Activated naive CD4-positive, alpha-beta T cell treated with anti-CD3 and anti-CD28 coated beads, Interleukin-2, amount 50 U/mL, for 16 hours (primary cell): Measurements from ENCODE around the gene BCOR.

ENCODE experiments used
- DNase-seq: peaks from one replicate; pipeline ENCODE4 v3.0.0-alpha.2; 2020

BCOR gene

DNA sequence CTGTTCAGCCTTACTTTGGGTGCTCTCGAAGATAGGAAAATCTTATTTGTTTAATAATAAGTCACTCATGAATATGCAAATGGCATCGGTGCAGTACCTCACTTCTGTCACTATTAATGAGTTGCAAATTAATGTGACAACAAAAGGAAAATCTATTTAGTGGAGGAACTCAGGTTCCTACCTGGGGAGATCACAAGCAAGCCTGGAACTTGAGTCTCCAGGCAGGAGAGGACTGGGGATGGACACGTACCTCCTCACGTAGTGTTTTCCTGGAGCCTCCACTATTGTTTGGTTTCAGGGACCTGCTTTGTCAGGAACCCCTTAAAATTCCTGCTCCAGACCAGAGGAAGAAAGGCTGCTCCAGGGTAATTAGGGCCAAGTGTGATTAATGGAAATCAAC lies 82.1 kb downstream of the BCOR start:
- DNase-seq, result no peak

DNA sequence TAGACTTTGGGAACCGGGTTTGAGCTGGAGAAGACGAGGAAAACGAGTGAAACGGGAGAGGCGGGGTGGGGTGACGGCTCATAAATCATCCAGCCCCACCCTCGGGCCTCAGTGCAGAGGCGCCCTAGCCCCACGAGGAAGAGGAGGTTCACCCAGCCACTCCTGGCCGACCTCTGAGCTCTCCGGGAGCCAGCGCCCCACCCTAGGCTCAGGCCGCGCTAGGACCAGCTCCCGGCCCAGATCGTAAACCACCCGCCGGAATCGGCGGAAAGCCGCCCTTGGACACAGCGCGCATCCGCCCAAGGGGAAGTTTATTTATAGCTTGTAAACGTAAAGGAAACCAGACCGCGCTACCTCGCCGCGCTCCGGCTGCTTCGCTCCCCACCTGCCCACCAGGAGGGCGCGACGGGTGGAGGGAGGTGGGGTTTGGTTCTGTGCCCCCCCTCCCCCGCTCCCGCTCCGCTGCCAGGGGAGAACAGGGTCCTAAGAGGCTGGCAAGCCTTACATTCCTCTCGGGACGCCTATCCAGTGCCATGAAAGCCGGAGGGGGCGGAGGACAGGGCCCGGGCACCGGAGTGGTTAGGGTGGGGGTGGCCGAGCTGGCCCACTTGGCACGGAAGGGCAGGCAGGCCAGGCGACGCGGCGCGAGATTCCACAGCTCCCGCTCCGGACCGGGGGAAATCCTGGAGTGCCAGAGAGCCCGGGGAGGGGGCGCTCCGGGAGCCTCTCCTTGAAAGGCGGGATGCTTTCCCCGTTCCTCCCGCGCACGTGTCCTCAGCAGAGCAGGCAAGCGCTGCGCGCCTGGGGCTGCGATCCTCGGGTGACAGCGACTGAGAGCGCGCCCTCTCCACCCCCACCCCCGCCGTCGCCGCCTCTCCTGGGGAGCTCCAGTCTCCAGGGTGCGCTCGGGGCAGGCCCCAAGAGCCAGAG lies 84.2 kb downstream of the BCOR start:
- DNase-seq, result peak; percentile 32

DNA sequence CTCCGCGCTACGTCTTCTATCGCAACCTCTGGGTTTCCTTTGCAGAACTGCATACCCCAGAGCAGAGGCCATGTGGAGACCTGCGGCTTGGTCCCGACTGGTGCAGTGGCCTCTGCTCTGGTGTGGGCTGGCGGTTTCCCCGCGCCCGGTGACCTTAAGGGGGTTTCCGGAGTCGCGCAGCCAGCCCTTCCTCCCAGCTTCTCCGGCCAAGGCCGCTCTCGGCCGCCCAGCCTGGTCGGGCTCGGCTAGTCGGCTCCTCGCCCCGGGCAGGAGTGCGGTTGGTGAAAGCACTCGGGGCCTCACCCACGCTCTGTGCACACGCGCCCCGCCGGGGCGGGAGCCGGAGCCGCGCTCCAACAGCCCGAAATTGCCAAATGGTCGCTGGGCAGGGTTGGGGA lies 84.9 kb downstream of the BCOR start:
- peak; percentile 11 for DNase-seq

DNA sequence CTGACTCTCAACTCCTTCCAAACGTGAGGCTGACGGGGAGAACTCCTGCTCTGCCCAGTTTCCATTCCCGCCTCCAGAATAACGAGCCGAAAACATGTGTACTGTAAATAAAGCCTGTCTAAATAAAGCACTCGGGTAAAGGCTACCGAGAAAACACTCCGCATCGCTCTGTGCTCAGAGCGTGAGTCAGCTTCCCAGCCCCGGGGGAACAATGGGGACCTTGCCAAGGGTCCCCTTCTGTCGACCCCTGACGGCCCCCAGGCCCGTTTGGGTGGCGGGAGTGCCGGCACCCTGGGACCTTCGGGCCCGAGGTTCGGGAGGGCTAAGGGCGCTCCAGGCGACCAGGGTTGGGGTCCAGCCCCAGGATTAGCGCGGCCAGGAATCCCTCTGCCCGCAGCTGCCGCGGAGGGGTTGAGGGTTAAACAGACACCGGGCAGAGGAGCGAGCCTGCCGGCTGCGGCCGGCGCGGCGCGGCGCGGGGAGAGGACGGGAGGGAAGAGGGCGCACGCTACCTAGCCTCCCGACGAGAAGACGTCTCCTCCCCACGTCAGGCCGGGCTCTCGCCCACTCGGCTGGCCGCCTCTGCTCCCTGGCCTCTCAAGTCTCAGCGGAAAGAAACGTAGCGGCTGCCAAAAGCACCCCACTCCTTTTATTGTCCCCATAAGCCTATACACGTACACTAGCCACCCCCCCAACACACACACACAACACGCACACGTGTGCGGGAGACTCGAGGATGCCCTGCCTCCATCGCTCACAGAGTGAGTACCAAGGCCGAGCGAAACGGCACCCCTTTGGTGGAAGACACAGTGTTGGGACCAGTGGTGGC lies 85.5 kb downstream of the BCOR start:
- peak; percentile 20 for DNase-seq

DNA sequence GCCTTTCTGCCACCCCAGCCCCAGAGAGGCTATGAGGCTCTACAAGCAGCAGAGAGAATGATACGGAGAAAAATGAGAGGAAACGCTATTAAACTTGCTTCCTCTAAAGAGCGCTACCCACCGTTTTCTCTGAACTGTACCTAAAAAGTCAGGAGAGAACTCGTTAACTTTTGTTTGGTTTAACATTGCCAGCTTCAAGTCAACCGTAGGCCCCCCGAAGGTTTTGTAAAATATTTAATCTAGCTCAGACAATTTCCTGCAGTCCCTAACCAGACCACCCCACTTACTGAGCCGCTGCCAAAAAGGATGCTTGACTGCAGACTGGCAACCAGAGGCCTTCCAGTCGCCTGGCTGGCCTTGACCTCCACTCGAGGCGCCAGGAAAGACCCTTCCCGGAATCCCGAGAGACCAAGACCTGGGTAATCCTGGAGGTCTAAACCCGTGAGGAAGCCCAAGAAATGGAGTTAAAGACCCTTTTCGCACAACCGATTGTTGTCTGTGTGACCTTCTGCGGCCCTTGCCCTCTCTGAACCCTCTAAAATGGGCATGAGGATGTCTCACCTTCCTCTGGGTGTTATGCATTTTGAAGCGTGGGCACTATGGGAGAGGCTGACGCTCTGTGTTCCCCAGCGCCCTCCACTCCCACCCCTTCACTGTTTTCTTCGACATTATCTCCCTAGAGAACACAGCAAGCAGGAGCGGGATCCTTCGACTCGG lies 86.3 kb downstream of the BCOR start:
- DNase-seq, result no peak

DNA sequence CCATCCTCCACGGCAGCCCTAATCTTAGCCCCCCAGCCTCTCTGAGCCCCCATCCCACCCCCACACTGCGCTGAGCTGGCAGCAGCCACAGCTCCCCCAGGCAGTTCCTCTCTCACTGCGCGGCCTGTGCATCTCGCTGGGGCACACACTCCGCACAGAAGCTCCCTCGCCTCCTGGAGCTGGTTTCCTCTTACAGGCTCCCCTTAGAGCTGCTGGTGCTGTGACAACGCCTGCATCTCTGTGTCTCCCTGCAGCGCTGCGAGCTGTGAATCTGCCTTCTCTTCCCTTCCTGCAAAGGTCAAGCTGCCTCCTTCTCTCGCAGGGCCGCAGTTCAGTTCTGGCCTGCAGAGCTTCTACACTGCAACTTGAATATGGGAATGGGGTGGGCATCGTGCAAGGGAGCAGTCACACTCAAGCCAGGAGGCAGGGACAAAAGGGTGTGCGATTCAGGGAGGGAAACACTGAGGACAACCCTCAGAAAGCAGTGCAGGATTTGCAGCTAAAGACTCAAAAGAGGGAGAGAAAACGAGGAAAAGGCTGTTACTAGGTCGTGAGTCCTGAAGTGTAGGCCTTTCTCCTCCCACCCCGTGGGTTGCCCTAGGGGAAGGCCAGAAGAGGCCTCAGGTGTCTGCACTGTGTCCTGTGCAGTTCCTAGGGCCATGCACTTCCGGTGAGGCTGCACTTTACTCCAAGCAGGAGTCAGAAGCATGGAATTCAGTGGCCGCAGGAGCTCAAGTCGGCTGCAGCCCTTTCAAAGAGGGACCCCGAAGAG lies 87.0 kb downstream of the BCOR start:
- peak; percentile 18 for DNase-seq

DNA sequence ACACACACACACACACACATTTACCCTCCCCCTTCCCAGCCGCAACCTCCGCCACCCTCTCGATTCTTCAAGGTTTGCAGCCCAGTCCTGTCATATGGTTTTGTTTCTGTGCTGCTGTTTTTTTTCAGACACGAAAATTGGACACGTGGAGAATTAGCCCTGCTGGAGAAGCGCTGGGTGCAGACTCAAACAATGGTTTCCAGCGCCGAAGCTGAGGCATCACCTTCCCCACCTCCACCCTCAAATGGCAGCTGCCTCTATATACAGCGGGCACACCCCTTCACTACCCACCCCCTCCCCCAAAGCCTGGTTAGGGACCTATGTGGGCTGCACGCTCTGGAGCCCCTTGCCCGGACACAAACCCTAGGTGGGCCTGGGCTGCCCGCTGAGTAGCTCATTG lies 87.9 kb downstream of the BCOR start:
- DNase-seq, result no peak

DNA sequence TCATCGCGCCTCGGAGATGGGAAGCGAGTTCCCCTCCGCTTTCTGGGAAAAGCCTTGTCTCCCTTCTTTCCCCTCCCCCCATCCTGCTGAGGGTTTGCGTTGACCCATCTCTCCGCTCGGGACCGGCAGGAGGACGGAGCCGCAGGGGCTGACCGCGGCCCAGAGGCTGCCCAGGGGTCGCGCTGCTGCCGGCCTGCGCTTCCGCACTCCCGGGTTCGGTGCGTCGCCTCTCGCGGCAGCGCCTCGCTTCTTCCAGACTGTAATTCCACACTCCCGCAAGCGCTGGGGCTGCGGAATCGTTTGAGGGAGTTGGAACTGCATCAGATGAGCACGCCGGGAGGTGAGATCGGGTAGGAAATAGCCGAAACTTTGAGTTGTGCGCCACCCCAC lies 88.3 kb downstream of the BCOR start:
- DNase-seq, result no peak

DNA sequence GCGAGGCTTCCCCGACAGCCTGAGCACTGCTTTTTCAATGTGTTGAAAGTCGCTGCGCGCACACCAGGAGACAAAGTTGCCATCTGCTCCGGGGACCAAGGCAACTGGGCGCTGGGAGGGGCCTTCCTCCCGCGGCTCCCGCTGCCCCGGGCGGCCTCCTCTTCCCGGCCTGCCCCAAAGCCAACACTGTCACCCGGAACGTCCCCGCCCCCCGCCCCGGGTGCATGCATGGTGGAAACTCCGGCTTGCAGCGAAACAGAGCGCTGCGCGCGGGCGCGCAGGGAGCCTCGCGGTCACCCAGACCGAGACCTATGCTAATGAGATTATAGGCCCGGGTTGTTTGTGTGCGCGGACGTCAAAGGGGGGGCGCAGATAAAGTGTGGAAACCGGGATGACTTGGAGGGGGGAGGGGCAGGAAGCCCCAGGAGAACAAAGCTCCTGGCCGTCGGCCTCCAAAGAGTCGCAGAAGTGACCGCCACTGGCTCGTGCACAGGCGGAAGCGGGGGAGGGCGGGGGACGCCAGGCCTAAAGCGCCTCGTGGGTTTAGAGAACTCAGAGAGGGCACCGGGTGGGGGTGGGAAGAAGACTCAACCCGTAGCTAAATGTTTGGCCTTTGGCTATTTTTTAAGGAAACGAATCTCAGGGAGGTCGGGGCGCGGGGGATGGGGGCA lies 88.8 kb downstream of the BCOR start:
- DNase-seq, result peak; percentile 35

DNA sequence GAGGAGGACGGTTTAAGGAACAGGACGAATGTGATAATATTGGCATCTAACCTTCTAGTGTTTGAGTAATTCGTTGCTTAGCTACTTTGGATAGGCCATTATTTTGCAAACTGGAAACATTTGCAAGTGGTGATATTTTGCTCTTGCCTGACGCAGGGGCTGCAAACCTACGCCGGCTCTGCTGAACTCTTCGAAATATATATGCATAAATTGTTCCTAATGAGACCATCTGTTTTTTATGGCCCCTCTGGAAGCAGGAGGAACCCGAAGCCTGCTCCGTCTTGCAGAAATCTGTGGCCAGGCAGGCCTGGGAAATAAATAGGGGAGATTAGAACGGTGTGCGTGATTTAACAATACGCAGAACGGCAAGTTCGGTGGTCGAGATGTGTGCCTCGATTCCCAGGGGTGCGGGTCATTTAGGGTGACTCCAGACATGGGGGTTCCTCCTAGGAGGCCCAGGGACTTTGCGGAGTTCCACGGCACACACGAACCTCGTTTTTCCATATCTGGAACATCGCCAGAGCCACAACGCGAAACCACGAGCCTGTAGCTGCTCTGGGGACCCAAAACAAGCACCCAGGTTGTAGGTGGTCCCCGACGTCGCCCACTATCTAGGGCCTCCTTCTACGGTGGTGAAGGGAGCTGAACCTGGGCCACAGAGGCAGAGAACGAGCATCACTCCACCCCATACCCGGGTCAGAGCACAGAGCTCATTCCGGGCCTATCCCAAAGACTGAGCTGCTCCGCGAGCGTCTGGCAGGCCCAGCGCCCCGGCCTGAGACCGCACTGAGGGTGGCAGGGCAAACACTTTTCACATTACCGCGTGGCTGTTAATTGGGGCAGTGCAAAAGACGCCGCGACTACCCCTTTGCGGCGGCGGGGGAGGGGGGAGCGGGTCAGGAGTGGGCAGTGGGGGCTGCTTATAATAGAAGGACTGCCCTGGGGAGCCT lies 89.7 kb downstream of the BCOR start:
- DNase-seq, result no peak

DNA sequence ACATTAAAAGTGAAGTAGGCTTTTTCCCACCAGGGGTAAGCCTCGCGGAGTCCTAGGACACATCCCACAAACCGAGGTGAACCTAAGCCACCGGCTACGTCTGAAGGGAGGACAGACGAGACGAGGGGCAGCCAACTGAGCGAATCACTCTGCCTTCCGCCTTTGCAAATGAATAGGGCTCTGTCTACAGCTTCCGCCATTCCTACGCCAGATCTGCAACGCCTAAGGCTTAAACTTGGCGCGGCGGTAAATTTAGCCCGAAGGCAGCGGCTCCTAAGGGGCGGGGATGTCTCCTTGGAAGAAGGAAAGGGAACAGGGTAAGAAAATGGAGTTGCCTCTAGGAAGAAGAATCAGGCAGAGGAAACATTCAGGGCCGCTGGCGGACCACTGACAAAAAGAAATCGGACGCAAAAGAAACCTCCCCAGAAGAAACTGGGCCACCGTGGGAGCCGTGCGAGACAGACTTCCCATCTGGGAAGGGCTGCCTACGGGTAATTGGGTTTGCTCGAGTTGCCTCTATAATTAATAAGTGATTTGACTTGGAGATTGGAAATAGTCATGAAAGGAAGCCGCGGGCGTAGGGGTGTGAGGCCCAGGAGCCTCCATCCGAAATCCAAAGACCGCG lies 90.5 kb downstream of the BCOR start:
- no peak for DNase-seq

DNA sequence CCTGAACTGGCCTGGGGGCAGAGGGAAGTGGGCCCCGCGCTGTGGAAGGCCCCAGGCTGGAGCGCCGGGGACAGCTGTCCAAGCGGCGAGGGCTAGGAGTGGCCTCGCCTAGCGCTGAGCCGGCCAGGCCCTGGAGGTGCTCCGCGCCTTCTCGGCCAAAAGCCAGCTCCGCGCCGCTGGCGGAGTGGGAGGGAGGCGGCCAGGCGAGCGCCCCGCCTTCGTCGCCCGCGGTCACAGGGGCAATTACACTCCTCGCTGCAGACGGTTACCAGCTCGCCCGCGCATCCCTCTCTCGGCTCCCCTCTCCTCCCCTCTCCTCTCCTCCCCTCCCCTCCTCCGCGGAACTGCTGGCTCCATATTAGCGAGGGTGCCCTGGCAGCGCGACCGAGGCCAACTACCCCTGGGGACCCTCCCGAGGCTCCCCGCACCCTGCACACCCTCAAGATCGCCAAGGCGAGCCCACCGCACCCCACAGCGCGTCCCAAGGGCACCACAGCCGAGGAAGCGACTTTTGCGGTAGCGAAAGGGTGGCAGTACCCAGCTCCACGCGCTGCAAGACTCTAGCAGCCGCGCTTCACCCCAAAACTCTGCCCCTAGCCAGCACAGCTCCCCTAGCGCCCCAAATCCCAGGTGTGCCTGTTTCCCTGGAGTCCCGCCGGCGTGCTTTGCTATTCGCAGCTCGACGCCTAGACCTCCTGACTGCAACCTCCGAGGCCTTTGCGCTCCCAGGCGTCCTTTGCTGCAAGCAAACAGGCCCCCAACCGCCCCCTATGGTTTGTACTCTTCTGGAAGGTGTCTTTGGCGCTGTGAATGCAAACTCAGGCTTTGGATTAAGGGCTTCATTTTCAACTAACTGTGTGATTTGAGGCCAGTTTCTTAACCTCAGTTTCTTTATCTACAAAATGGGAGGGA lies 91.4 kb downstream of the BCOR start:
- DNase-seq, result peak; percentile 33

DNA sequence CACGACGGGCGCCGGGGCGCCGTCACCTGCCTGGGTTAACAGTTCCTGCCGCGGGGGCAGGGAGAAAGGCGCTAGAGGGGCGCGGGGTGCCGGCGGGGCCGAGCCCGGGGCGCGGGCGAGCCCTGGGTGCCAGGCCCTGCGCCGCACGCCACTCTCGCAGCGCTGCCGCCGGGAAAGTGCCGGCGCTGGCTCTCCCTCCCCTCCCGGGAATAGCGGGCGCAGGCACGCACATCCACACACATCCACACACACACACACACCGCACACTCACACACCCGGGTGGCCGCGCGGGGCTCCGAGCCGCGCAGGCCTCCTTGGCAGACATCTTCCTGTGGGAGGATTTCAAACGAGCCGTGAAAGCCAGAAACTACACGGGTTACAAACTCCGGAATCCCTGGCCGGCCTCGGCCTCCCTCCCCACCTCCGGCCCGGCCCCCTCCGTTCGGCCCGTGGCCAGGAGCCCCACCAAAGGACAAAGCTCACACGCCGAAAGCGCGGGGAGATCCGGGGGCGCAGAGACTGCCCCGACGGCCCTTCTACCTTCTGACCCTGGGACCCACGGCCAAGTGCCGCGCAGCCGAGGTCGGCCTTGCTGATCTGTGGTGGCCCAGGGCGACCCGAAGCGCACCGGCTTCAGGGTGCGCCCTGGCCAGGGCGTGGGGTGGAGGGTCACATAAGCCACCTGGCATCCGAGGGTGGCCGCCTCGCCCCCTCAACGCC lies 92.3 kb downstream of the BCOR start:
- DNase-seq, result peak; percentile 15

DNA sequence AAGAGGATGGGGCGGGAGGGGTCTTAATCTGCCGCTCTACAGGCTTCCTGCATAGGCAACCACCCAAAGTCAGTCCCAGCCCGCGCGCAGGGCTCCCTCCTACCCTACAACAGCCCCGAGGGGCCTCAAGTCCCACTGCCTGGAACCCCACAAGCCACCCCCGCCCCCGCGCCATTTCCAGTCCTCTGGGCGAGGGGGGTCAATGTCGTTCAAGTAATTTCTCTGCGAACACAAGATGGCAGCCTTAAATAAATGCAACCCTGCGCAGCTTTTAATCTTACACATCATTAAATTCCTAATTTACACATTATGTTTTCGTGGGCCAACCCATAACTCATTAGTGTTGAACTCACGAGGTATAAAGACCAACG lies 92.9 kb downstream of the BCOR start:
- DNase-seq, result no peak

DNA sequence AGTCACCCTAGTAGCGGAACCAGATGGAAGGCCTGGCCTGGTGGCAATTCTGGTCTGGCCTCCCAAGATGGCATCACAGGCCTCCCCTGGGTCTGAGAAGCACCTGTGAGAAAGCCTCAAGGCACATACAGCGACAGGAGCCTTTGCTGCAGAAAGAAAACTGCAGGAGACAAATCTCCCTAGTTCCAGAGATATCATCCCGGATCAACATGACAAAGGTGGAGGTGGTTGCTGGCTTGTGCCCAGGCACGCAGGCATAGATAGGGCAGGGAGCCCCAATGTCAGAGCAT lies 93.6 kb downstream of the BCOR start:
- DNase-seq, result no peak

DNA sequence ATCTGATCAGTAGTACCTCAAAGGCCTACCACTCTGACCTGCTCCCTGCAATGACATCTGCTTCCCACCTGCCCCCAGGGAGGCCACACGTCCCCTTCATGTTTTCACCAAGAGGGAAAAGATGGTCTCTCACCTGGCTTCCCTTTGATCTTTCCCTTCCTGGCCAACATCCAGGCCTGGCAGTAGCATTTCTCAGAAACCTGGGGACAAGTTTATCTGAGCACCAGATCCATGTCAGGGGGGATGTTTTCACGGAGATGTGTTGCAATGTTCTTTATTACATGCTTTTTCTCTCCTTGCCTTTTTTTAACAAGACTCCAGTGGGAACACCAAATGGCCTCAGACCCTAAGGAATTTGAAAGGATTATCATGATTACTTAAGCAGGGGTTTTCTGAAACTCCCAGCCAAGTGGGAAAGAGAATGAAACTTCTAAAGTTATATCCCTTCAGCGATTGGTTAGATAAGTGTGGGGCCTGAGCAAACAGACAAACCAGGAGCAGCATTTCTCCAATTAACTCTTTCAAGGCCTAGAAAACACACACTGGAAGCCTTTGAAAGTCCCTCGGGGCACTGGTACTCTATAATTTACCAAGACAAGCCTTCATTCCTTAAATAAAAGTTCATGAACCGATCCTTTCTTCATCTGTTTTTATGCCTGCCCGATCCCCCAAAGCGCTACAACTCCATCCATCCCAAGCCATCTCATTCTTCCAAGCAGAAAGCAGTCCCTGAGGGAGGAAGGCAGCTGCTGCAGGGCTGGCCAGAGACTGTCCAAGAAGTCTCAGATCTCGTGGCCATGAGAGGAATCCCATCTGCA lies 94.1 kb downstream of the BCOR start:
- DNase-seq, result no peak

DNA sequence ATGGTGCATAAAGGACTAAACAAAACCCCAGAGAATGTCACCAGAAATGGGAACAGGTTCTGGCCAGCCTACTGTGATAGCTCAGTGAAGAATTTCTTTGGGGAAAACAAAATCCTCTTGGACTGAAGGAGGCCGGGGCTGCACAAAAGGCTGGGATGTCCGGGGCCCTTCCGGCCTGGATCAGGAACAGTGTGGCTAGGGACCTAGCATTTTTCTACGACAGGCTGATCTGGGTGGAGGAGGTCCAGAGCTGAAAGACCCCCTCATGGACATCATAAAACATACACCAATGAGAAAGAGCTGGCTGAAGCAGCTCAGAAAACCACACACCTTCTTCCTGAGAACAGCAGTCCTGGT lies 94.7 kb downstream of the BCOR start:
- DNase-seq, result no peak
